COR-L47 (cell line): Measurements from ENCODE around the gene WDR5.

Source experiments
- DNase-seq: peaks from one replicate; lab custom pipeline; 2025; lab: John Stamatoyannopoulos, UW

Gene WDR5

GRCh38 chr9:134174073-134174449 is 38.2 kb downstream of the WDR5 start:
- DNase-seq = no peak

DNA sequence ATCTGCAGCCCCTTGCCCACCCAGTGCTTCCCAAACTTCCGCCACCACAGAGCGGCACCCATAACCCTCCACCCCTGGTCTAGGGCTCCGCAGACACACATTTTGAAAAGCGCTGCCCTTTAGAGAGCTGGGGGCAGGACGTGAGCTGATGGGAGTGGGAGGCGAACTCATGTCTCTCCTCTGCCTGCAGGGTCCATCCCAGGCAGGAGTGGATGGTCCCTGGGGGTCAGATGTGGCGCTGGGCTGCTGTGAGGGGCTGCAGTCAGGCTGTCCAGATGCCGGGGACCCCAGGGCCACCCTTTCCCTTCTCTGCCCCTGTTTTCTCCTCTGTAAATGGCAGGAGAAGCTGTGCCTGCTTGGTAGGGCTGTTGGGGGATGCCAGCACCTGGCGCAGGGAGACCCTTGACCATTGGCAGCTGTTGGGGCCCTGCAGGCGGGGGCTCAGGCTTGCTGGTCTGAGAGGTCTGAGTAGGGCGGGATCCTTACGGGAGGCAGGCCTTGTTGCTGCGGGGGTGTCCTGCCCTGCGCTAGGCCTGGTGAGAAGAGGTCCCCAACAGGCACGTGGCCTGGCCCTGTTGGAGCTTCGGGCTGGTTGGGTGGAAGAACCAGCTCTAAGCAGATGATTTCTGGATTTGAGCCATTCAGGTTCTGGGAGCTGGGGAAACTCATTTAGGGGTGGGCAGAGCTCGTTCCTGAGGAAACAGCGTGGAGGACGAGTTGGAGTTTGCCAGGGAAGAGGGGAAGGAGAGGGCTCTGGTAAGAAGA is 38.8 kb downstream of the WDR5 start:
- DNase-seq = no peak

DNA sequence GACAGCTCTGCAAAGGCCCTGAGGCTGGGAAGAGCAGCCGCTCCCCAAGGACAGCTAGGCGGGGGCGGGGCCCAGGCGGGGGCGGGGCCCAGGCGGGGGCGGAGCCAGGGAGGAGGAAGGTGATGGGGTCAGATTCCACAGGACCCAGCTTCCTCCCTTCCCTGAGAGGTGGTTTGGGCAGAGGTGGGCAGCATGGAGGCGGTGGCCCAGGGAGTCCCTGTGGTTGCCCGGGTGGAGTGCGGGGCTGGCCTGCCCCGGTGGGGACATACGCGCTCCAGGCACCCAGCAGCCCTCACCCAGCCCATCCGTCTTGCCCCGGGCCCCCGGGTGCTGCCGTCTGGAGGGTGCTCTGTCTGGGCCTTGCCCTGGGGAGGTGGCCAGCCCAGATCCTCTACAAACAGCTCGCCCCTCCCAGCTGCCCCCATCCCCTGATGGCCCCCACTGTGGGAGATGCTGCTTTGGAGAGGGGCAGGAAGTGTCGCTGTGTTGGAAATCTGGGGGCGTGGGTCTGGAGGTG is 39.5 kb downstream of the WDR5 start:
- no peak for DNase-seq

GRCh38 chr9:134175808-134176598 is 40.1 kb downstream of the WDR5 start:
- no peak for DNase-seq

GRCh38 chr9:134176599-134176968 is 40.7 kb downstream of the WDR5 start:
- DNase-seq = no peak

DNA sequence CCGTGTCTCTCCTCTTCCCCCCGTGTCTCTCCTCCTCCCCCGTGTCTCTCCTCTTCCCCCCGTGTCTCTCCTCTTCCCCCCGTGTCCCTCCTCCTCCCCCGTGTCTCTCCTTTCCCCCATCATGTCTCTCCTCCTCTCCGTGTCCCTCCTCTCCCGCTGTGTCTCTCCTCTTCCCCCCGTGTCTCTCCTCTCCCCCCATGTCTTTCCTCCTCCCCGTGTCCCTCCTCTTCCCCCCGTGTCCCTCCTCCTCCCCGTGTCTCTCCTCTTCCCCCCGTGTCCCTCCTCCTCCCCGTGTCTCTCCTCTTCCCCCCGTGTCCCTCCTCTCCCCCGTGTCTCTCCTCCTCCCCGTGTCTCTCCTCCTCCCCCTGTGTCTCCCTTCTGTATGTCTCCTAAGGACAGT is 41.3 kb downstream of the WDR5 start:
- DNase-seq = no peak

- DNase-seq = no peak
These were observed 41.9 kb downstream of the WDR5 start for GRCh38 chr9:134177624-134178393.

DNA sequence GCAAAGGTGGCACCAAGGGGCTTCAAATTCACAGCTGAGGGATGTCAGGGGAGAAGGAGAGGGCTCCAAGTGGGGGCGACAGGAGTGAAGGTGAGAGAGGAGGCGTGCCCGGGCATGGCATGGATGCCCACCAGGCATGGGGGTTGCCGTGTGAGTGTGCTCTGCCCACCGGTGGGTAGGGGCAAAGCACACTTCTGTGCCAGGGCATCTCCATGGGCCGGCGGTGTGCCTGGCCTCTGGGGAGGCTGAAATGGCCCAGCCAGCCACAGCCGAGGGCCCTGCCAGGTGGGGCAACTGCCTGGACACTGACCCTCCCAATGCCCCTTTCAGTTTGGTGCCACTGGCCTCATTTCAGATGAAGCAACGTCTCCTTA is 42.5 kb downstream of the WDR5 start:
- DNase-seq = no peak

DNA sequence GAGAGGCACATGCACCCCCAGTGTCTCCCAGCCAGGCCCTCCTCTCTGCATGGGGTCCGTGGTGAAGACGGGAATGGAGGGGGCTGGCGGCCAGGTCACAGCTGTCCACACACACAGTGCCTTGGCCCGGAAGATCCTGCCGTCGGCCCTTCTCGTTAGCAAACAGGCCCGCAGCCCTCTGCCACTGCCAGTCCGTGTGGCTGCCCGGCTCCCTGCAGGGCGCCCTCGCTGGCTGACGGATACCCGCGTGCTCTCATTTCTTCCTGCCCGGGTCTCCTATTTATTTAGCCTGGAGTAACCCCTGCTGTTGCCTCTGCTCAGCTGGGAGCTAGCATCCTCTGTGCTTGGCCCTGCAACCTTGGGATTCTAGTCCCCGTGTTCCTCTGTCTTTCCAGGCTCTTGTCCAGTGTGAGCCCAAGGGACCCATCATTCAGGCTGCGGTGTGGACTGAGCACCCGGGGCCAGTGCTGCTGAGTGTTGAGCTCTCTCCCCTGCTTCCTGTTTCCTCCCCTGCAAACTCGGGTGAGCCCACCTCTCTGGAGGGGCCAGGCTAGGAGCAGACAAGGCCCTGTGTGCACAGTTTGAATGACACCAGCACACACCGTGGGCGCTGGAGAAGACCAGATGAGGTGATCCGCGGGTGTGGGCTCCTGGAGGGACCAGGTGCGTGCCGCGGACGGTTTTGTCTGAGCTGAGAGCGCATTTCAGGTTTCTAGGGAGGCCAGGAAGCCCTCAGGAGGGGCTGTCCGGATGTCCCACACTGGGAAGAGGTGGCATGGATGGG is 43.1 kb downstream of the WDR5 start:
- no peak for DNase-seq

GRCh38 chr9:134179595-134179917 is 43.7 kb downstream of the WDR5 start:
- no peak for DNase-seq

GRCh38 chr9:134179918-134180785 is 44.3 kb downstream of the WDR5 start:
- no peak for DNase-seq

DNA sequence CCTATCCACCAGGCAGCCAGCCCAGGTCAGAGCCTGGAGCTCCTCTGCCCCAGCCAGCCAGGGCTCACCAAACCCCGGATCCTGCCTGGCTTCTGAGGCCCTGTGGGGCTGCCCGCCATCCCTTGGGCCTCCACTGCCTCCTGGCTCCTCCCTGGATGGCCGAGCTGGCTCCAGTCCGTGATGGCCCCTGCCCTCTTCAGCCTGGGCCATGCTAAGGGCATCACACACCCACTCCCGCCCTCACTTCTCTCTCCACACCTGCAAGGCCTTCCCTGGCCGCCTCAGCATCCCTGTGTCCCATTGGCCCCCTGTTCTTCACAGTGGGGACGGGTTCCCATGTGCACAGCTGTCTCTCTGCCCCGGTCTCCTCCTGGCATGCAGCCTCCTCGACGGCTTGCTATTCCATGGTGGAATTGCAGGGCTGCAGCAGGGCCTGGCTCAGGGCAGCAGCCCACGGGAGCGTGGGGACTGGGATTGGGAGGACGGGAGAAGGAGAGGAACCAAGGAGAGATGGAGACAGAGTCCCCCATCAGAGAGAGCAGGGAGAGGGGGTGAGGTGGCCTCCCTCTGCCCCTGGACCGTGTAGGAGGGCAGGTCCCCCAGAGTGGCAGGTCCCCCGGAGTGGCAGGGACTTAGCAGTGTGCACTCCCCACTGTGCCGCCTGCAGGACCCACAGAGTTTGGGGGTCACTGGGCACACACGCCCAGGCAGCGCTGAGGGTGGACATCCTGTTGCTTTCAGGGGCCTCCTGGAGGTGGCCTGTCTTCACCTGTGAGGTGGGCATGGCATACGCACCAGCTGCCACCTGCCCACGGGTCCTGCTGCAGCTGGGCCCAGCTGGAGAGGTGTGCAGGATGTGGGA is 45.1 kb downstream of the WDR5 start:
- DNase-seq = no peak

DNA sequence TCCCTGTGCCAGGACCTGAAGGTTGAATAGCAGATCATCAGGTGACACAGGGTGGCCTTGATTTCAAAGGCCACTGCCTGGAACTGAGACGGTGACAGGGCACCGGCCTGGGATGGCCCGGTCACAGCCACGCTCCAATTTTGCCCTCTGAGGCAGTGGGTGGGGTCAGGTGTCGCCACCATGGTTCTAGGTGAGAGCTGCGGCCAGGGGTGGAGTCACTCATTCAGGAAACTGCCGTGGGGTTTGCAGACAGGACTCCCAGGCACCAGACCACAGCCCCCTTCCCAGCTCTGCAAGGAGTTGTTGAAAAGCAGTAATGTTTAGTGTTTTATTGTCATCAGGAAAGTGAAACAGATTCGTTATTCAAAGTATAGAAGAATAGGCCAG is 45.8 kb downstream of the WDR5 start:
- no peak for DNase-seq

- DNase-seq = no peak
These were observed 46.7 kb downstream of the WDR5 start for GRCh38 chr9:134182554-134183085.

GRCh38 chr9:134185536-134186011 is 49.7 kb downstream of the WDR5 start:
- DNase-seq = no peak

GRCh38 chr9:134186471-134187109 is 50.7 kb downstream of the WDR5 start:
- DNase-seq = no peak

DNA sequence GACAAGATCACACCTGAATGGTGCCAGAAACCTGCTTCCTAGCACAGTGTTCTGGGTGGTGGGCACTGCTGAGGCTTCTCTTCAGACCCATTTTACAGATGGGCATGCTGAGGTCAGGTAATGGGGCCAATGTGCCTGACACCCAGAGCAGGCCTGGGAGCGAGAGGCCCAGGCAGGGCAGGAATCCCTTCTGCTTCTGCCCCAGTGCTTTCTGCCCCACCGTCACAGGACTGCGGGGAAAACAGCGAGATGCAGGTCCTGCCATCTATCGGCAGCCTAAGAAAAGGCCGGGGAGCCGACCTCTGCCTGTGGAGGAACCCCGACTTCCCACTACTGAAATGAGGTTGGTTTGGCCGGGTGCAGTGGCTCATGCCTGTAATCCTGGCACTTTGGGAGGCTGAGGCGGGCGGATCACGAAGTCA is 51.2 kb downstream of the WDR5 start:
- no peak for DNase-seq

GRCh38 chr9:134187891-134188385 is 52.1 kb downstream of the WDR5 start:
- DNase-seq = no peak
